Rectal smooth muscle tissue (tissue), 1 donor: ENCODE measurements around the gene P2RY13.
A peak's percentile ranks its signal among the peaks of the same experiment; 100 is the strongest.

ENCODE experiments used
- H3K27ac ChIP-seq: one replicate; pipeline ENCODE4 v1.7.0; 2013; ENCODE audit warnings: low read depth, low read length, inconsistent platforms
- H3K27me3 ChIP-seq: one replicate; pipeline ENCODE4 v1.7.0; 2013; ENCODE audit warnings: low read length; ENCODE audit not compliant: control insufficient read depth, insufficient read depth
- H3K36me3 ChIP-seq: one replicate; pipeline ENCODE4 v1.7.0; 2013; ENCODE audit warnings: low read length; ENCODE audit not compliant: control insufficient read depth, insufficient read depth
- H3K4me1 ChIP-seq: one replicate; pipeline ENCODE4 v1.7.0; 2013; ENCODE audit warnings: low read length; ENCODE audit not compliant: control insufficient read depth, insufficient read depth
- H3K4me3 ChIP-seq: one replicate; pipeline ENCODE4 v1.7.0; 2013; ENCODE audit warnings: low read length
- H3K9ac ChIP-seq: one replicate; pipeline ENCODE4 v1.7.0; 2013; ENCODE audit warnings: low read length

Gene P2RY13

GRCh38 chr3:151282921-151283320 is 46.4 kb downstream of the P2RY13 start:
- H3K36me3 ChIP-seq: no peaks in the 10 kb centered on the region
- no peak overlapping the region for H3K9ac ChIP-seq
- H3K4me1 ChIP-seq: peaks cover 16% of the 10 kb centered on the region
- H3K27me3 ChIP-seq: no peaks in the 10 kb centered on the region
- no peak overlapping the region for H3K27ac ChIP-seq
- H3K4me3 ChIP-seq: no peak overlapping the region

- H3K27me3 ChIP-seq: no peaks in the 10 kb centered on the region
- no peaks in the 10 kb centered on the region for H3K36me3 ChIP-seq
- H3K4me3 ChIP-seq: no peak overlapping the region
- no peak overlapping the region for H3K9ac ChIP-seq
- no peak overlapping the region for H3K27ac ChIP-seq
- peaks cover 16% of the 10 kb centered on the region for H3K4me1 ChIP-seq
Observed at GRCh38 chr3:151281671-151282324, 47.6 kb downstream of the P2RY13 start.

- Histone ChIP-seq H3K4me1 (peaks cover 10% of the 10 kb centered on the region), H3K36me3 (no peaks in the 10 kb centered on the region), H3K4me3 (peak within 1 kb of the TSS; percentile 10), H3K27ac (peak within 1 kb of the TSS; percentile 19), H3K27me3 (no peaks in the 10 kb centered on the region), H3K9ac (no peak within 1 kb of the TSS)
Observed at GRCh38 chr3:151278230-151278629, 51.1 kb downstream of the P2RY13 start, which contains the start of gene P2RY14. Gene P2RY14, minus strand, starts transcription at chr3:151278542. Its CDS starts 64,226 bp downstream, at chr3:151214316.

- peak overlapping the region; percentile 4 for H3K4me3 ChIP-seq
- no peak overlapping the region for H3K27ac ChIP-seq
- no peaks in the 10 kb centered on the region for H3K36me3 ChIP-seq
- no peaks in the 10 kb centered on the region for H3K27me3 ChIP-seq
- no peak overlapping the region for H3K9ac ChIP-seq
- peaks cover 8% of the 10 kb centered on the region for H3K4me1 ChIP-seq
Observed at GRCh38 chr3:151276687-151277042, 52.7 kb downstream of the P2RY13 start.
